AG10803 (cell line): ENCODE data around the gene HLA-DPB1.

Source experiments
- DNase-seq: peaks from one replicate; pipeline ENCODE4 v3.0.0; 2010; ENCODE audit warnings: low read depth
- H3K4me3 ChIP-seq: 2 replicates; pipeline ENCODE4 v1.5.1; 2011; ENCODE audit warnings: mild to moderate bottlenecking, low read length, control low read depth
- TF ChIP-seq, protein P1 (sequence below): conservative IDR thresholded peaks from 2 replicates; pipeline ENCODE4 v1.5.1; 2011; ENCODE audit warnings: mild to moderate bottlenecking, low read length, control low read depth, inconsistent platforms

The HLA-DPB1 gene

DNA sequence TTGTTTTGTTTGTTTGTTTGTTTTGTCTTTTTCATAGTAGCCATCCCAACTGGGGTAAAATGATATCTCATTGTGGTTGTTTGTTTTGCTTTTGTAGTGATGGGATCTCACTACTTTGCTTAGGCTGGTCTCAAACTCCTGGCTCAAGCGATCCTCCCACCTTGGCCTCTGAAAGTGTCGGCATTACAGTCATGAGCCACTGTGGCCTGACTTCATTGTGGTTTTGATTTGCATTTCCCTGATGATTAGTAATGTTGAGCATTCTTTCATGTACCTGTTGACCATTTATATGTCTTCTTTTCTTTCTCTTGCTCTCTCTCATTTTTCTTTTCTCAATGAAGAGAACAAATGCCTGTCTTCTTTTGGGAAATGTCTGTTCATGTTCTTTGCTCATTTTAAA is 35.6 kb upstream of the HLA-DPB1 start:
- DNase-seq = no peak
- TF ChIP-seq, protein P1, sequence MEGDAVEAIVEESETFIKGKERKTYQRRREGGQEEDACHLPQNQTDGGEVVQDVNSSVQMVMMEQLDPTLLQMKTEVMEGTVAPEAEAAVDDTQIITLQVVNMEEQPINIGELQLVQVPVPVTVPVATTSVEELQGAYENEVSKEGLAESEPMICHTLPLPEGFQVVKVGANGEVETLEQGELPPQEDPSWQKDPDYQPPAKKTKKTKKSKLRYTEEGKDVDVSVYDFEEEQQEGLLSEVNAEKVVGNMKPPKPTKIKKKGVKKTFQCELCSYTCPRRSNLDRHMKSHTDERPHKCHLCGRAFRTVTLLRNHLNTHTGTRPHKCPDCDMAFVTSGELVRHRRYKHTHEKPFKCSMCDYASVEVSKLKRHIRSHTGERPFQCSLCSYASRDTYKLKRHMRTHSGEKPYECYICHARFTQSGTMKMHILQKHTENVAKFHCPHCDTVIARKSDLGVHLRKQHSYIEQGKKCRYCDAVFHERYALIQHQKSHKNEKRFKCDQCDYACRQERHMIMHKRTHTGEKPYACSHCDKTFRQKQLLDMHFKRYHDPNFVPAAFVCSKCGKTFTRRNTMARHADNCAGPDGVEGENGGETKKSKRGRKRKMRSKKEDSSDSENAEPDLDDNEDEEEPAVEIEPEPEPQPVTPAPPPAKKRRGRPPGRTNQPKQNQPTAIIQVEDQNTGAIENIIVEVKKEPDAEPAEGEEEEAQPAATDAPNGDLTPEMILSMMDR = no peak
- no peak overlapping the region for H3K4me3 ChIP-seq

DNA sequence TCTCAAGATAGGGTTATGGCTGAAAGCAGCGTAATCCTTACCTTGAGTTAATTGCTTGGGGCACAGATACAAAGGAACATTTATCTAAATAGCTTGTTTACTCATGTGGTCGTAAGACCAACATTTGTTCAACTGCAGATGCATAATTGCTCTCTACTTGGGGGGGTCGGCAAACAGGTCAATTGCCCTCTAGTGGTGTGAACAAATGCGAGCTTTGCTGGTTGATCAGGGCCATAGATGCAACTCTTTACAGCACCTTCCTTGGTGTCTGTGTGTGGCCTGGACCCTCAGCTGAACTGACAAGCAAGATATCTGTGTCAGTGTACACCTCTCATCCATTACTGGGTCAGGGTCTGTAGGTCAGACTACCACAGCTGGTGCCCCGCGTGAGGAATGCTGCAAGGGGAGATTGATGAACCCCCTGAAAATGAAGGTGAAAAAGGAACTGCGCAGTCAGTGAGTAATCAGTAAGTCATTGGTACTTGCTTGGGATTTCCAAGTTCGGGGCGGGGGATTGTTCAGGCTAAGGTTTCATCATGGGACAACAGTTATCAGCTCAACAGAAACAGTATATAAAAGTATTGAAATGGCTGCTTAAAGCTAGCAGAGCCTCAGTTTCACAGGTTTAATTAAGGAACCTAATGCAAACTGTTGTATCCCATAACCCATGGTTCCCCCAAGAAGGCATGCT is 26.3 kb upstream of the HLA-DPB1 start:
- TF ChIP-seq, protein P1 = no peak; the same call in 1 of the 2 replicates
- no peak for DNase-seq
- H3K4me3 ChIP-seq = no peak overlapping the region

DNA sequence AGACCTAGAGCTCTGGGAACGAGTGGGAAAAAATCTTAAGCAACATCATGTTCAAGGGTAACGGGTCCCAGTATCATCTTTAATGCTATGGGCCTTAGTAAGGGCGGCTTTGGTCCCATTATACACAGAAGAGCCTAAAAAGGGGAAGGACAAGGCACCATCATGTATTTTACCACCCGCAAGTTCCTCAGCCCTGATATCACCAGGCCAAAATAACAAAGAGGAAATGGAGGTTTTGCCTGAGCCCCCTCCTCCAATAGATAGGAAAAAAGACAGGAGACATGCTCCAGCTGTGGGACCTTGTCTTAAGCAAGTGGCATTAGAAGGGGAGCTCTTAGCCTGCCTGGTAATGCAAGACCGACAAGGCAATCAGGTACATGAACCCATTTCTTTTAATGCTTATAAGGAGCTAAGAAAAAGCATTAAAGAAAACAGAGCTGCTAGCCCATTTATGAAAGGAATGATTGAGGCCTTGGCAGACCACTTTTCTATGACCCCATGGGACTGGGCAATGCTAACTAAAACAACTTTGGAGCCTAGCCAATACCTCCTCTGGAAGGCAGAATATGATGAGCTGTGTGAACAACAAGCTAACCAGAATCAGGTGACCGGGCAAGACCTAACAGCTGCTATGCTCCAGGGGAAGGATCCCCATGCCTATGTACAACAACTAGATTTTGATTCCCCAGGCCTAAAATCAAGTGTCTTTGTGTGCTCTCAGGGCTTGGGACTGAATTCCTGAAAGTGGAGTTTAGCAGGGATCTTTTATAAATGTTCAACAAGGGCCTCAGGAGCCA is 25.6 kb upstream of the HLA-DPB1 start:
- DNase-seq = no peak
- H3K4me3 ChIP-seq = no peak overlapping the region
- TF ChIP-seq, protein P1 = no peak

DNA sequence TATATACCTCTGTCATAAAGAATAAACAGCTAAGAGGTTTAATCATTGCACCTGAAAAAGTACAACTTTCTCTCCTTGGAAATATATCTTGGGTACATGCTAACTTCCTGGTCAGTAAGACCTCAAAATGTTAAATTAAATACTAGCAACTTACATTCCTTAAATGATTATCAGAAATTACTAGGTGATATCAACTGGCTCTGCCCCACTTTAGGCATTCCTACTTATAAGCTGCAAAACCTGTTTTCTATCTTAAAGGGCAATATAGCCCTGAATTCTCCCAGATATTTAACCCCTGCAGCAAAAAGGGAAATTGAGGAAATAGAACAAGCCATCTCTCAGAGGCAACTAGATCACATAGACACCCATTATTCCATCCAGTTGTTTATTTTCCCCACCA is 23.2 kb upstream of the HLA-DPB1 start:
- H3K4me3 ChIP-seq = no peak overlapping the region
- TF ChIP-seq, protein P1 = no peak
- DNase-seq = no peak

DNA sequence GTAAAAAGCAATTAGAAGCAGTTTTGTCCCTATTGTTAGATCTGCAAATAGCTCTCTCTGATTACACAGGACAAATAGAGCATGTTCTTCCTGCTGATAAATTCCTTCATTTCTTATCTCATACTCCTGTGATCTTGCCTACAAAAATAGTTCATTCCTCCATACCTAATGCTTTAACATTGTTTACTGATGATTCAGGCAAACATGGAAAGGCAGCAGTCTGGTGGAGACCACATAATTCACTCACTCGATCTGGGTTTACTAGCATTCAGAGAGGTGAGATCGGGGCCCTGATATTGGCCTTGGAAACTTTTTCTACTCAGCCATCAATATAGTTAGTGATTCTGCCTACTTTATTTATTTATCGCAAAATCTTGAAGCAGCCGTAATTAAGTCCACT is 22.6 kb upstream of the HLA-DPB1 start:
- TF ChIP-seq, protein P1 = no peak
- DNase-seq = no peak
- no peak overlapping the region for H3K4me3 ChIP-seq

DNA sequence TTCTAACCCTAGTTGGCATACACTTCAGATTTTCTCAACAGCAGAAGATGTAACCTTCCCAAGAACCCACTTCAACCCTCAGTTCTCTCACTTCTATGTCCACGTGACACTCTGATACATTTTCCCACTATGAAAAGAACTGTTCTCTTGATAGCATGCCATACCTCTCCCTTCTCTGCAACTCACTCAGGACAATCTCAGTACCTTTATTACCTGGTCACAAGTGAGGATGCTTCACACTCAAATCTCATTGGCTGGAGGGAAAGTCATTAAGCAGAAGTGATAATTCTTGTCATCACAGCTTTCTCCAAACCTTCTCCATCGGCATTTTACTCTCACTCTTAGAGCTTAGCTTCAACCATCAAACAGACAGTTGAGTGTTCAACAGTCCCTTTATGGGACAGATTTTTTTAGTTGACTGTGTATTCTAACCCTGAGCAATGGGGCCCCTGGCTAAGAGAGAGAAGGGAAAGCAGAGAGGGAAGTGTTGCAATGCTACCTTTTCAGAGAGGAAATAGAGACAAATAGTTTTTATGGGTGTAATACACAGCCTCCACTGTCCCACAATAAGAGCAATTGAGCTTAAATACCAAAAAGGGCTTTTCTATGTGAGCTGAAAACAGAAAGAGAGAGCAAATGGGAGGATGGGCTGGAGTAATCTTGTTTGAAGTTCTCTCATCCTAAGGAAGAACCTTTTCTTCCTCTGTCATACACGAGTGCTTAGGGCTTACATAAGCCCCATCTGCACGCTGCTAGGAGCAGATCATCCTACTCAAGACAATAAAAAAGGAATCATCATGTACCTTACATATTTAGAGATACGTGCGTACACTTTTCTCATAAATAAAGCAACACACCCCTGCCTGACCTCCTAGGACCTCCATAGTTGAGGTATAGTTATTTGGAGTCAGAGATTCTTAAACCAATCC is 18.3 kb upstream of the HLA-DPB1 start:
- TF ChIP-seq, protein P1 = no peak
- no peak overlapping the region for H3K4me3 ChIP-seq
- no peak for DNase-seq
